Measurements from ENCODE around the gene SESN3.

Gene SESN3

DNA sequence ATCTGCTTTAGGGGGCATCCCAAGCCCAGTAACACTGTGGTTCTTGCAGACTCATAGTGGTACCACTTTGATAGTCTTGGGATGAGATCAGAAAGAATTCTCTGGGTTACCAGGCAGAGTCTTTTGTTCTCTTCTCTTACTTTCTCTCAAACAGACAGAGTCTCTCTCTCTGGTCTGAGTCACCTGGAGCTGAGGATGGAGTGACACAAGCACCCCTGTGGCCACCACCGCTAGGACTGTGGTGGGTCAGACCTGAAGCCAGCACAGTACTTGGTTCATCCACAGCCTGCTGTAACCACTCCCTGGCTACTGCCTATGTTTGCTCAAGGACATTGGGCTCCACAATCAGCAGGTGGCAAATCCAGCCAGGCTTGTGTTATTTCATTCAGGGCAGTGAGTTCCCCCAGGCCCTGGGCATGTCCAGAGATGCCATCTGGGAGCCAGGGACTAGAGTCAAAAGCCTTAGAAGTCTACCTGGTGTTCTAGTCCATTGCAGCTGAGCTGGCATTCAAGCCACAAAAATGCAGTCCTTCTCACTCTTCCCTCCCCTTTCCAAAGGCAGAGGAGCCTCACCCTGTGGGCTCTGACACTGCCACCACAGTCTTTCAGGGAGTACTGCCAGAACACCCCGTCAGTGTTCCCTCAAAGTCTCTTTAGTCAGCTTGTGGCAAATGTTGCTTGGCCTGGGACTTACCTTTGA lies 111.5 kb downstream of the SESN3 start:
- Histone ChIP-seq H3K79me2 (peaks cover 29% of the 10 kb centered on the region), H3K9ac (no peak overlapping the region), H3K27ac (no peak overlapping the region), H3K4me2 (ENCODE audit: low read length) (no peak overlapping the region), H3K27me3 (ENCODE audit: control insufficient read depth, insufficient read depth, low read length) (no peaks in the 10 kb centered on the region), H3K4me1 (peaks cover 2% of the 10 kb centered on the region), H3K9me3 (ENCODE audit: control insufficient read depth, low read length) (no peaks in the 10 kb centered on the region), H3K36me3 (ENCODE audit: control insufficient read depth, insufficient read depth, low read length) (no peaks in the 10 kb centered on the region), H3K4me3 (ENCODE audit: low read depth, low read length) (no peak overlapping the region), H2AFZ (no peak overlapping the region)
- TF ChIP-seq, protein P1, sequence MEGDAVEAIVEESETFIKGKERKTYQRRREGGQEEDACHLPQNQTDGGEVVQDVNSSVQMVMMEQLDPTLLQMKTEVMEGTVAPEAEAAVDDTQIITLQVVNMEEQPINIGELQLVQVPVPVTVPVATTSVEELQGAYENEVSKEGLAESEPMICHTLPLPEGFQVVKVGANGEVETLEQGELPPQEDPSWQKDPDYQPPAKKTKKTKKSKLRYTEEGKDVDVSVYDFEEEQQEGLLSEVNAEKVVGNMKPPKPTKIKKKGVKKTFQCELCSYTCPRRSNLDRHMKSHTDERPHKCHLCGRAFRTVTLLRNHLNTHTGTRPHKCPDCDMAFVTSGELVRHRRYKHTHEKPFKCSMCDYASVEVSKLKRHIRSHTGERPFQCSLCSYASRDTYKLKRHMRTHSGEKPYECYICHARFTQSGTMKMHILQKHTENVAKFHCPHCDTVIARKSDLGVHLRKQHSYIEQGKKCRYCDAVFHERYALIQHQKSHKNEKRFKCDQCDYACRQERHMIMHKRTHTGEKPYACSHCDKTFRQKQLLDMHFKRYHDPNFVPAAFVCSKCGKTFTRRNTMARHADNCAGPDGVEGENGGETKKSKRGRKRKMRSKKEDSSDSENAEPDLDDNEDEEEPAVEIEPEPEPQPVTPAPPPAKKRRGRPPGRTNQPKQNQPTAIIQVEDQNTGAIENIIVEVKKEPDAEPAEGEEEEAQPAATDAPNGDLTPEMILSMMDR (IDR thresholded peaks at IDR 0.05), result no peak

GRCh38 chr11:95115597-95115996 lies 115.4 kb downstream of the SESN3 start:
- Histone ChIP-seq H3K9ac (no peak overlapping the region), H3K4me2 (ENCODE audit: low read length) (no peak overlapping the region), H3K9me3 (ENCODE audit: control insufficient read depth, low read length) (no peaks in the 10 kb centered on the region), H3K27ac (no peak overlapping the region), H2AFZ (no peak overlapping the region), H3K4me3 (ENCODE audit: low read depth, low read length) (no peak overlapping the region), H3K79me2 (peaks cover 37% of the 10 kb centered on the region), H3K4me1 (peaks cover 2% of the 10 kb centered on the region), H3K27me3 (ENCODE audit: control insufficient read depth, insufficient read depth, low read length) (no peaks in the 10 kb centered on the region), H3K36me3 (ENCODE audit: control insufficient read depth, insufficient read depth, low read length) (no peaks in the 10 kb centered on the region)
- TF ChIP-seq, protein P1 (IDR thresholded peaks at IDR 0.05), result no peak

Data from parathyroid adenoma (tissue), 2 donors.